Stimulated activated CD8-positive, alpha-beta memory T cell treated with anti-CD3 and anti-CD28 coated beads, Interleukin-15, amount 100 ng/mL, for 1 hour (primary cell): ENCODE results near the gene PCDHGB3.
"Not testable (repeated sequence)": the region's sequence is repeated elsewhere in the genome, so short reads cannot be mapped to it uniquely, and the experiment has no call there.

ENCODE experiments used
- DNase-seq: peaks from one replicate; pipeline ENCODE4 v3.0.0-alpha.2; 2020; ENCODE audit warnings: low read depth

Gene PCDHGB3

DNA sequence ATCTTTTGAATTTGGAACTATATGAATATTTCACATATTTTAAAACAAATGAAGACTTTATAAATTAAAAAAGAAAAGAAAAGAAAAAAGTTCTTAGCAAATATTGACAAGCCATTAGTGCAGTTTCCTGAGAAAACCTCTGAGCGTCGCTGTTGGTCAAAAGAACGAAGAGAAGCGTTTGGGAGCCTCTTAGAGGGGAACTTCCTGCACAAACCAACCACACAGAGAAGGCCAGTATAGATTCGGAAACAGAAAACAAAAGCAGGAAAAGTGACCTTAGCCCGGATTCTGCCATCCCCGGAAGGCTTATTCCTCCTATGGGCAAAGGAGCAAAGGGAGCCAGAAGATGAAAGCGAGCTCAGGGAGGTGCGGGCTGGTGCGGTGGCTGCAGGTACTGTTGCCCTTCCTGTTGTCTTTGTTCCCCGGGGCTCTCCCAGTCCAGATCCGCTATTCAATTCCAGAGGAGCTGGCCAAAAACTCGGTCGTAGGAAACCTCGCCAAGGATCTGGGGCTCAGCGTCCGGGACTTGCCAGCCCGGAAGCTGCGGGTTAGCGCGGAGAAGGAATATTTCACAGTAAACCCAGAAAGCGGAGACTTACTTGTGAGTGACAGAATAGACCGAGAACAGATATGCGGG lies 10.1 kb upstream of the PCDHGB3 start, which contains the start of gene PCDHGB2:
PCDHGB2 (plus strand) TSS at position 205 of the 637 bp plus-strand sequence; CDS start at position 347, 142 bp downstream.
- no peak for DNase-seq

DNA sequence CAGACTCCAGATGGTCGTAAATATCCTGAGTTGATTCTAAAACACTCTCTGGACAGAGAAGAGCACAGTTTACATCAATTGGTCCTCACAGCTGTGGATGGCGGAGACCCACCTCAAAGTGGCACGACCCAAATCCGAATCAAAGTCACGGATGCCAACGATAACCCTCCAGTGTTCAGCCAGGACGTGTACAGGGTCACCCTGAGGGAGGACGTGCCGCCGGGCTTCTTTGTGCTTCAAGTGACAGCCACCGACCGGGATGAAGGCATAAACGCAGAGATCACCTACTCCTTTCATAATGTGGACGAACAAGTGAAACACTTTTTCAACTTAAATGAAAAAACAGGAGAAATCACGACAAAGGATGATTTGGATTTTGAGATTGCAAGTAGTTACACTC lies 9.4 kb upstream of the PCDHGB3 start:
- DNase-seq = no peak

DNA sequence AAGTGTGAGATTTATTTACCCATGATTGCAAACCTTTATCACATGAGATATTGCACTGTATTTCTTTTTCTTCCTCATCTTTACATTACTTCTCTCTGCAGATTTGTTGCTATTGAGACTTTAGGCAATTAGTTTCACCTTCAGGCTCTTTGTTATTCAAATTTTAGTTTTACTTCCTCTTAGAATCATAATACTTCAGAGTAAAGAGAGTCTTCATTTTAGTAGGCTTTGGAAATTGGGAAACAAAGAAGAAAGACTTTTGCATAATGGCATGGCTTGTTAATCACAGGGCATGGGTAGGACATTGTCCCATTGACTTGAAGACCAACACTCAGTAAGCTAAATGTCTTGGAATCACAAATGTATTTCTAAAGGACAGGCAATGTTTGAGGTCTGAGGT lies 7.3 kb upstream of the PCDHGB3 start:
- no peak for DNase-seq

DNA sequence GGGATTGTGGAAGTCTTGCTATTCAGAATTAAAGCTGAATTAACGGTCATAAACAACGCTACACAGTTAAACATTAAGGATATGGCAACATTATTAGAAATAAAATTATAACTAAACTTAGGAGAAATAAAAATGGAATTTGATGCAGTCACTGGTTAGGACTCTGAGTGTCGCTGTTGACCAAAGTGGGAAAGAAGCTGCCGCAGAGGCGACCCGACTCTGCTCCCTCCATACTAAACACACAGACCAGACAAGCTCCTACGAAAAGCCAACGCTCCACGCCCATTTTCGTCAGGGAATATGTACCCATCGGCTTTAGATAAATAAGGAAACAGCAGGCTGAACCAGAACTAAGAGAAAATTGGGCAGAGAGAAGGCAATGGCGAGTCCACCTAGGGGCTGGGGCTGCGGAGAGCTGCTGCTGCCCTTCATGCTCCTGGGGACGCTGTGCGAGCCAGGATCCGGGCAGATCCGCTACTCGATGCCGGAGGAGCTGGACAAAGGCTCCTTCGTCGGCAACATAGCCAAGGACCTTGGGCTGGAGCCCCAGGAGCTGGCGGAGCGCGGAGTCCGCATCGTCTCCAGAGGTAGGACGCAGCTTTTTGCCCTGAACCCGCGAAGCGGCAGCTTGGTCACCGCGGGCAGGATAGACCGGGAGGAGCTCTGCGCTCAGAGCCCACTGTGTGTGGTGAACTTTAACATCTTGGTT lies 5.9 kb upstream of the PCDHGB3 start, which contains the start of gene PCDHGA5:
PCDHGA5 (plus strand) TSS at position 211 of the 709 bp plus-strand sequence; CDS start at position 380, 169 bp downstream.
- no peak for DNase-seq

DNA sequence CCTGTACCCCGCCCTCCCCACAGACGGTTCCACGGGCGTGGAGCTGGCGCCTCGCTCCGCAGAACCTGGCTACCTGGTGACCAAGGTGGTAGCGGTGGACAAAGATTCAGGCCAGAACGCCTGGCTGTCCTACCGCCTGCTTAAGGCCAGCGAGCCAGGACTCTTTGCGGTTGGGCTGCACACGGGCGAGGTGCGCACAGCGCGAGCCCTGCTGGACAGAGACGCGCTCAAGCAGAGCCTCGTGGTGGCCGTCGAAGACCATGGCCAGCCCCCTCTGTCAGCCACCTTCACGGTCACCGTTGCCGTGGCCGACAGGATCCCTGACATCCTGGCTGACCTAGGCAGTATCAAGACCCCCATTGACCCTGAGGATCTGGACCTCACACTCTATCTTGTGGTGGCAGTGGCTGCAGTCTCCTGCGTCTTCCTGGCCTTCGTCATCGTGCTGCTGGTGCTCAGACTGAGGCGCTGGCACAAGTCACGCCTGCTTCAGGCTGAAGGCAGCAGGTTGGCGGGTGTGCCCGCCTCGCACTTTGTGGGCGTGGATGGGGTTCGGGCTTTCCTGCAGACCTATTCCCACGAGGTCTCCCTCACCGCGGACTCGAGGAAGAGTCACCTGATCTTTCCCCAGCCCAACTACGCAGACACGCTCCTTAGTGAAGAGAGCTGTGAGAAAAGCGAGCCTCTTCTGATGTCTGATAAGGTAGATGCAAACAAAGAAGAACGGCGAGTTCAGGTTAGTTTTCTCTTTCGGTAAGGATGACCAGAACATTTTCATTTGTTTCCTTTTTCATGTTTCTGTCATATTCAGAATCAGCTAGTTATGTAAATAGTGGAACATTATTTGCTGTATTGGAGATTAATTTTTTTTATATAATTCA lies 3.8 kb upstream of the PCDHGB3 start:
- no peak for DNase-seq

DNA sequence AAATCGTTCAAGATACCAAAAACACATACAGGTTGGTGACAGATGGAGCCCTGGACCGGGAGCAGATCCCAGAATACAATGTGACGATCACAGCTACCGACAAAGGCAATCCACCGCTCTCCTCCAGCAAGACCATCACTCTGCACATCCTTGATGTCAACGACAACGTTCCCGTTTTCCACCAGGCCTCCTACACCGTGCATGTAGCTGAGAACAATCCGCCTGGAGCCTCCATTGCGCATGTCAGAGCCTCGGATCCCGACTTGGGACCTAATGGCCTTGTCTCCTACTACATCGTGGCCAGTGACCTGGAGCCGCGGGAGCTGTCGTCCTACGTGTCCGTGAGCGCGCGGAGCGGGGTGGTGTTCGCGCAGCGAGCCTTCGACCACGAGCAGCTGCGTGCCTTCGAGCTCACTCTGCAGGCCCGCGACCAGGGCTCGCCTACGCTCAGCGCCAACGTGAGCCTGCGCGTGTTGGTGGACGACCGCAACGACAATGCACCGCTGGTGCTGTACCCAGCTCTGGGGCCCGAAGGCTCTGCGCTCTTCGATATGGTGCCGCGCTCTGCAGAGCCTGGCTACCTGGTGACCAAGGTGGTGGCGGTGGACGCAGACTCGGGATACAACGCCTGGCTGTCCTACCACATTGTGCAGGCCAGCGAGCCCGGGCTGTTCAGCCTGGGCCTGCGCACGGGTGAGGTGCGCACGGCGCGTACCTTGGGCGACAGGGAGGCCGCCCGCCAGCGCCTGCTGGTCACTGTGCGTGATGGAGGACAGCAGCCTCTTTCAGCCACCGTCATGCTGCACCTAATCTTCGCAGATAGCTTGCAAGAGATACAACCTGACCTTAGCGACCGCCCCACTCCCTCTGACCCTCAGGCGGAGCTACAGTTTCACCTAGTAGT lies 1.8 kb downstream of the PCDHGB3 start:
- no peak for DNase-seq

DNA sequence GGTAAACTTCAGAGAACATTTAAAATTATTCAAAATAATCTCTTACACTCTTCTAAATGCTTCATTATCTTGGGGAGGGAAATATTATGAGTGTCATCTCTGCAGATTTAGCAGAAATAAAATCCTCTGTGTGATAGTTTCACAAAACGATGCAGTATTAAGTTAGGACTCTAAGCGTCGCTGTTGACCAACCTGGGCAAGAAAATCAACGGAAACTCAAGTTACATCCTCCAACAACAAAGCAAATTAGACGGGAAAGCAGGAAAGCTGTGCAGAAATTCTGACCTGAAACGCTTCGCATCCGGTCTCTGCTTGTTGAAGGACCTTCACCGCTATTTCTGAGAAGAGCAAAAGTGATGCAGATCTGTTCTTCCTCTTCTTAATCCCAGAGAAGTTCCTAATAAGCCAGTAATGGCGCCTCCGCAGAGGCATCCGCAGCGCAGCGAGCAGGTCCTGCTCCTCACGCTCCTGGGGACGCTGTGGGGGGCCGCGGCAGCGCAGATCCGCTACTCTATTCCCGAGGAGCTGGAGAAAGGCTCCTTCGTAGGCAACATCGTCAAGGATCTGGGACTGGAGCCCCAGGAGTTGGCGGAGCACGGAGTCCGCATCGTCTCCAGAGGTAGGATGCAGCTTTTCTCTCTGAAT lies 3.8 kb downstream of the PCDHGB3 start, which contains the start of gene PCDHGA6:
PCDHGA6 (plus strand) TSS at position 219 of the 645 bp plus-strand sequence; CDS start at position 412, 193 bp downstream.
- no peak for DNase-seq

DNA sequence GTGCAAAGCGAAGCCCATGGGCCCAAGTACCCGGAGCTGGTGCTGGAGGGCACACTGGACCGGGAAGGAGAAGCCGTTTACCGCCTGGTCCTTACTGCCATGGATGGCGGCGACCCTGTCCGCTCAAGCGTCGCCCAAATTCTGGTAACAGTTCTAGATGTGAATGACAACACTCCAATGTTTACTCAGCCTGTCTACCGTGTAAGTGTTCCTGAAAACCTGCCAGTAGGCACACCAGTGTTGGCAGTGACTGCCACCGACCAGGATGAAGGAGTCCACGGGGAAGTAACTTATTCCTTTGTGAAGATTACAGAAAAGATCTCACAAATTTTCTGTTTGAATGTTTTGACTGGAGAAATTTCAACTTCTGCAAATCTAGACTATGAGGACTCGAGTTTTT lies 4.6 kb downstream of the PCDHGB3 start:
- DNase-seq = no peak

DNA sequence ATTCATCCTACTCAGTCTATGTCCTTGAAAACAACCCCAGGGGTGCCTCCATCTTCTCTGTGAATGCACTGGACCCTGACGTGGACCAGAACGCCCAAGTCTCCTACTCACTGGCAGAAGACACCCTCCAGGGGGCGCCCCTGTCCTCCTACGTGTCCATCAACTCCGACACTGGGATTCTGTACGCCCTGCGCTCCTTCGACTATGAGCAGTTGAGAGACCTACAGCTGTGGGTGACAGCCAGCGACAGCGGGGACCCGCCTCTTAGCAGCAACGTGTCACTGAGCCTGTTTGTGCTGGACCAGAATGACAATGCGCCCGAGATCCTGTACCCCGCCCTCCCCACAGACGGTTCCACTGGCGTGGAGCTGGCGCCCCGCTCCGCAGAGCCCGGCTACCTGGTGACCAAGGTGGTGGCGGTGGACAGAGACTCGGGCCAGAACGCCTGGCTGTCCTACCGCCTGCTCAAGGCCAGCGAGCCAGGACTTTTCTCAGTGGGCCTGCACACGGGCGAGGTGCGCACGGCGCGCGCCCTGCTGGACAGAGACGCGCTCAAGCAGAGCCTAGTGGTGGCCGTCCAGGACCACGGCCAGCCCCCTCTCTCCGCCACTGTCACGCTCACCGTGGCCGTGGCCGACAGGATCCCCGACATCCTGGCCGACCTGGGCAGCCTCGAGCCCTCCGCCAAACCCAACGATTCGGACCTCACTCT lies 5.6 kb downstream of the PCDHGB3 start:
- not testable (repeated sequence) for DNase-seq

DNA sequence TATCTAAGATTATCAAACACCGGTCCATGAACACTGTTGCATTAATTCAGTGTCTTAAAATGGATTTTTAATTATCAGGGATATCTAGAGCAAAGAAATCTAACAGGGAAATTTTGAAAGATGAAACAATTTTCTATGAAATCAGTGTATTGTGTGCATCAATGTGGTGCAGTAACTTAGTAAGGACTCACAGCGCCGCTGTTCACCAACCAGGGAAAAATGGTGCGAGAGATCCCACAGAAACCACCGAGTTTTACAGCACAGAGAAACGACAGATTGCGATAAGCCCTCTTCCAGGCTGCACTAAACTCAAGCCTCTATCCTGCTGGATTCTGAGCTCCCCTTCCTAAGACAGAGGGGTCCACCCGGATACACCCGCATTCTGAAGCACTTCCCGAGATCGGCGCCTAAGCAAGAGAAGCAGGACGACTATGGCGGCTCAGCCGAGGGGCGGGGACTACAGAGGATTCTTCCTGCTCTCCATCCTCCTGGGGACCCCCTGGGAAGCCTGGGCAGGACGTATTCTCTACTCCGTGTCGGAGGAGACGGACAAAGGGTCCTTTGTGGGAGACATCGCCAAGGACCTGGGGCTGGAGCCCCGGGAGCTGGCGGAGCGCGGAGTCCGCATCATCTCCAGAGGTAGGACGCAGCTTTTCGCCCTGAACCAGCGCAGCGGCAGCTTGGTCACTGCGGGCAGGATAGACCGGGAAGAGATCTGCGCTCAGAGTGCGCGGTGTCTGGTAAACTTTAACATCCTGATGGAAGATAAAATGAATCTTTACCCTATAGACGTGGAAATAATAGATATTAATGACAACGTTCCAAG lies 12.6 kb downstream of the PCDHGB3 start, which contains the start of gene PCDHGA7:
PCDHGA7 (plus strand) TSS at position 274 of the 826 bp plus-strand sequence; CDS start at position 432, 158 bp downstream.
- DNase-seq = no peak

DNA sequence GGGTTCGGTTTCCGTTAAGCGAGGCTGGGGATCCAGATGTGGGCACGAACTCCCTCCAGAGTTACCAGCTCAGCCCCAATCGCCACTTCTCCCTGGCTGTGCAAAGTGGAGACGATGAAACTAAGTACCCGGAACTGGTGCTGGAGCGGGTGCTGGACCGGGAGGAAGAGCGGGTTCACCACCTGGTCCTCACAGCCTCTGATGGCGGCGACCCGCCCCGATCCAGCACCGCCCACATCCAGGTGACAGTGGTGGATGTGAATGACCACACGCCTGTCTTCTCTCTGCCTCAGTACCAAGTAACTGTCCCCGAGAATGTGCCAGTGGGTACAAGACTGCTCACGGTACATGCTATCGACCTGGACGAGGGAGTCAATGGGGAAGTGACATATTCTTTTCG lies 13.3 kb downstream of the PCDHGB3 start:
- no peak for DNase-seq

DNA sequence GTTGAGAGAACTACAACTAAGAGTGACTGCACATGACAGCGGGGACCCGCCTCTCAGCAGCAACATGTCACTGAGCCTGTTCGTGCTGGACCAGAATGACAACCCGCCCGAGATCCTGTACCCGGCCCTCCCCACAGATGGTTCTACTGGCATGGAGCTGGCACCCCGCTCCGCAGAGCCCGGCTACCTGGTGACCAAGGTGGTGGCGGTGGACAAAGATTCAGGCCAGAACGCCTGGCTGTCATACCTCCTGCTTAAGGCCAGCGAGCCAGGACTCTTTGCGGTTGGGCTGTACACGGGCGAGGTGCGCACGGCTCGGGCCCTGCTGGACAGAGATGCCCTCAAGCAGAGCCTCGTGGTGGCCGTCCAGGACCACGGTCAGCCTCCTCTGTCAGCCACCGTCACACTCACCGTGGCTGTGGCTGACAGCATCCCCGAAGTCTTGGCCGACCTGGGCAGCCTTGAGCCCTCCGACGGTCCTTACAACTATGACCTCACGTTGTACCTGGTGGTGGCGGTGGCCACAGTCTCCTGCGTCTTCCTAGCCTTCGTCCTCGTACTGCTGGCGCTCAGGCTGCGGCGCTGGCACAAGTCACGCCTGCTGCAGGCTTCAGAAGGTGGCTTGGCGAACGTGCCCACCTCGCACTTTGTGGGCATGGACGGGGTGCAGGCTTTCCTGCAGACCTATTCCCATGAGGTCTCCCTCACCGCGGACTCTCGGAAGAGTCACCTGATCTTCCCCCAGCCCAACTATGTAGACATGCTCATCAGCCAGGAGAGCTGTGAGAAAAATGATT lies 14.6 kb downstream of the PCDHGB3 start:
- no peak for DNase-seq

DNA sequence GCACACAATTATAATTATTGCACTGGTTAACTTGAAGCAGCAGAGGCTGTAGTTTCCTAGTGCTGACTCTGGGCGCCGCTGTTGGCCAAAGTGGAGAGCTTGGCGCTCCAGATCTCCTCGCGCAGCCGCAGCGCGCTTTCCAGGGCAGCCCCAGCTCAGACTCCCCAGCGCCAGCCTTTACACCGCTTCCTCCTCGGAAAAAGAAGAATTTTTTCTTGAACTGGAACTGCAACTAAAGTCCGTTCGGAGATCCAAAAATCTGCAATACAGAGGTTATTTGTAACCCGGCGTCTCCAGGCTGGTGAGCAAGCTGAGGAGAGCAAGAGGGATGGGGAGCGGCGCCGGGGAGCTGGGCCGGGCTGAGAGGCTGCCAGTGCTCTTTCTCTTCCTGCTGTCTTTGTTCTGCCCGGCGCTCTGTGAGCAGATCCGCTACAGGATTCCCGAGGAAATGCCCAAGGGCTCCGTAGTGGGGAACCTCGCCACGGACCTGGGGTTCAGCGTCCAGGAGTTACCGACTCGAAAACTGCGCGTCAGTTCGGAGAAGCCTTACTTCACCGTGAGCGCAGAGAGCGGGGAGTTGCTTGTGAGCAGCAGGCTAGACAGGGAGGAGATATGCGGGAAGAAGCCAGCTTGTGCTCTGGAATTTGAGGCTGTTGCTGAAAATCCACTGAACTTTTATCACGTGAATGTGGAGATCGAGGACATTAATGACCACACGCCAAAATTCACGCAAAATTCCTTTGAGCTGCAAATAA lies 17.7 kb downstream of the PCDHGB3 start, which contains the start of gene PCDHGB4:
PCDHGB4 (plus strand) TSS at position 142 of the 755 bp plus-strand sequence; CDS start at position 329, 187 bp downstream.
- not testable (repeated sequence) for DNase-seq

DNA sequence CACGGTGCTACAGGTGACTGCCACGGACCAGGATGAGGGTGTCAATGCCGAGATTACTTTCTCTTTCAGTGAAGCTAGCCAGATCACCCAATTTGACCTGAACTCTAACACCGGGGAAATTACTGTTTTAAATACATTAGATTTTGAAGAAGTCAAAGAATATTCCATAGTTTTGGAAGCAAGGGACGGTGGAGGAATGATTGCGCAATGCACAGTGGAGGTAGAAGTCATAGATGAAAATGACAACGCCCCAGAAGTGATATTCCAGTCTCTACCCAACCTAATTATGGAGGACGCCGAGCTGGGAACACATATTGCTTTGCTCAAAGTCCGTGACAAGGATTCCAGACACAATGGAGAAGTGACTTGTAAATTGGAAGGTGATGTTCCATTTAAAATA lies 18.6 kb downstream of the PCDHGB3 start:
- DNase-seq = no peak

DNA sequence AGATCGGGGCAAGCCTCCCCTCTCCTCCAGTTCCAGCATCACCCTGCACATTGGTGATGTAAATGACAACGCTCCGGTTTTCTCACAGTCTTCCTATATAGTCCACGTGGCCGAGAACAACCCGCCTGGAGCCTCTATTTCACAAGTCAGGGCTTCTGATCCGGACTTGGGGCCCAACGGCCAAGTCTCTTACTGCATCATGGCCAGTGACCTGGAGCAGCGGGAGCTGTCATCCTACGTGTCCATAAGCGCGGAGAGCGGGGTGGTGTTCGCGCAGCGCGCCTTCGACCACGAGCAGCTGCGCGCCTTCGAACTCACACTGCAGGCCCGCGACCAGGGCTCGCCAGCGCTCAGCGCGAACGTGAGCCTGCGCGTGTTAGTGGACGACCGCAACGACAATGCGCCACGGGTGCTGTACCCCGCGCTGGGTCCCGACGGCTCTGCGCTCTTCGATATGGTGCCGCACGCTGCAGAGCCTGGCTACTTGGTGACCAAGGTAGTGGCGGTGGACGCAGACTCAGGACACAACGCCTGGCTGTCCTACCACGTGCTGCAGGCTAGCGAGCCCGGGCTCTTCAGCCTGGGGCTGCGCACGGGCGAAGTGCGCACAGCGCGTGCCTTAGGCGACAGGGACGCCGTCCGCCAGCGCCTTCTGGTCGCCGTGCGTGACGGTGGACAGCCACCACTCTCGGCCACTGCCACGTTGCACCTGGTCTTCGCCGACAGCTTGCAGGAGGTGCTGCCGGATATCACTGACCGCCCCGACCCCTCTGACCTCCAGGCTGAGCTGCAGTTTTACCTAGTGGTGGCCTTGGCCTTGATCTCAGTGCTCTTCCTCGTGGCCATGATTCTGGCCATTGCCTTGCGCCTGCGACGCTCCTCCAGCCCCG lies 19.4 kb downstream of the PCDHGB3 start:
- no peak for DNase-seq
